ENCODE measurements around the gene CD22. TPM values are rescaled to one million over a fixed set of nuclear protein-coding genes. Genes with fewer than 3 reads are reported as not detected.

Gene CD22
- total and polyA plus RNA-seq, 2 of the 13 experiments (the other 11 are each of a cell fraction or from before 2014, with no cell fraction given), result 0.71 to 1.7 TPM

GRCh38 chr19:35279985-35280821 is 48.8 kb upstream of the CD22 start (continued):
- TF ChIP-seq E2F2 (CRISPR knock-in tag; IDR thresholded peaks at IDR 0.05; ENCODE audit: borderline replicate concordance) (no peak), ZC3H13 (CRISPR knock-in tag; IDR thresholded peaks at IDR 0.05) (peak; percentile 42; the same call in 1 of the 2 replicates), EP300 (IDR thresholded peaks at IDR 0.05; ENCODE audit: low read depth in 2 of 2, low read length in 2 of 2) (peak; percentile 77 to 84; a peak in 2 of 4 replicates), EP300 (CRISPR knock-in tag; IDR thresholded peaks at IDR 0.05; ENCODE audit: borderline replicate concordance) (no peak; the same call in 1 of the 2 replicates), ZNF614 (CRISPR knock-in tag; IDR thresholded peaks at IDR 0.05; ENCODE audit: borderline replicate concordance) (peak; percentile 29; the same call in 1 of the 2 replicates), PHF20 (CRISPR knock-in tag; IDR thresholded peaks at IDR 0.05) (no peak), GATAD2A (CRISPR knock-in tag; IDR thresholded peaks at IDR 0.05) (no peak; the same call in none of the 2 replicates), ARNTL (CRISPR knock-in tag; IDR thresholded peaks at IDR 0.05) (peak; percentile 52), RFX5 (IDR thresholded peaks at IDR 0.05; ENCODE audit: low read depth, low read length) (no peak), ZNF574 (CRISPR knock-in tag; IDR thresholded peaks at IDR 0.05) (peak; percentile 42; the same call in 1 of the 2 replicates), SUZ12 (IDR thresholded peaks at IDR 0.05; ENCODE audit: low read depth, low read length) (no peak), BATF2 (CRISPR knock-in tag; IDR thresholded peaks at IDR 0.05) (no peak), ZNF331 (CRISPR knock-in tag; IDR thresholded peaks at IDR 0.05) (peak; percentile 61; the same call in 1 of the 2 replicates), TOPORS (CRISPR knock-in tag; IDR thresholded peaks at IDR 0.05) (no peak), NR2F1 (CRISPR knock-in tag; IDR thresholded peaks at IDR 0.05) (peak; percentile 49 to 81; a peak in 2 of 4 replicates), ARID4A (CRISPR knock-in tag; IDR thresholded peaks at IDR 0.05; ENCODE audit: borderline replicate concordance) (peak; percentile 27; the same call in 1 of the 2 replicates), HIC2 (CRISPR knock-in tag; IDR thresholded peaks at IDR 0.05; ENCODE audit: low read depth) (0 out of 2 replicates have a peak, but pooled peaks have one; percentile 68)

Data from HepG2 (cell line).